HL-60/S4 treated with phorbol 12-myristate 13-acetate at 8.2 ng/mL for 4 days and 3 days (cell line): ENCODE measurements around the gene SUSD6.

Source experiments
- in situ Hi-C: fragments of 300-500 bp; cut with MboI; formaldehyde crosslinking; loops from 2 replicates; pipeline ENCODE4 v1.15.0; 2022; ENCODE audit warnings: low sequenced_read_pairs

SUSD6 gene, protein sequence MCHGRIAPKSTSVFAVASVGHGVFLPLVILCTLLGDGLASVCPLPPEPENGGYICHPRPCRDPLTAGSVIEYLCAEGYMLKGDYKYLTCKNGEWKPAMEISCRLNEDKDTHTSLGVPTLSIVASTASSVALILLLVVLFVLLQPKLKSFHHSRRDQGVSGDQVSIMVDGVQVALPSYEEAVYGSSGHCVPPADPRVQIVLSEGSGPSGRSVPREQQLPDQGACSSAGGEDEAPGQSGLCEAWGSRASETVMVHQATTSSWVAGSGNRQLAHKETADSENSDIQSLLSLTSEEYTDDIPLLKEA

DNA sequence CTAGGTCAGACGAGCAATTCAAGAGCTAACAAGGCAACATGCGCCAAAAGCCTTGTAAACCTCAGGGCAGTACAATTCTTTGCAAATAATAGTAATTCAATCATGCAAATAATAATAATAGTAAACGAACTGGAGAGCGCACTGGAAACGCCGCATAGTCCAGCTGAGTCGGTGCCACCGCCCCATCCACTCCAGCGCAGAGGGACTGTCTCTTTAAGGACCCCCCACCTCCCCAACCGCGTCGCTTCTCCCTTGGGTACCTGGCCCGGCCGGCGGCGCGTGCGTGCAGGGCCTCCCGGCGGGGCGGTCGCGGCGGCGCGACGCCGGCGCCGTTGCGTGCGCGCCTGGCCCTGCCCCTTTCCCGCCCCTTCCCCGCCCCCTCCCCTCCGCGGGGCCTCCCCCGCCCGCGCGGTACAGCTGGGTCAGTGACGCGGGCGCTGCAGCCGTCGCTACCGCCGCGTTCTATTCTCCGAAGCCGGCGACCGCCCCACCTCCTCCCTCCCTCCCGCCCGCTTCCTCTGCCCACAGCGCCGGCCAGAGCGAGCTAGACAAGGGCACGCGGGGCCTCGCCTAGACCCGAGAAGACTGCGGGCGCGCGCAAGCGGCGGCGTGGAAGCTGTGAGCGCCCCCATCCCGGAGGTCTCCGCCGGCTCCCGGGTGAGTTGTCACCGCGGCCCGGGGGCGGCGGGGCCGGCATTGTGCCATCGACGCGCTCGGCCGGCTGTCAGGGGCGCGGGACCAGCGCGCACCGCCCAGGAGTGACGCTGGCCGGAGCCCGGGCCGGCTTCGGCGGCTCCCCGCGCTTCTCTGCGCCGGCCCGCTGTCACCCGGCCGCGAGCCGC is at the start of gene SUSD6:
Gene SUSD6, plus strand, starts transcription at position 425 of the 842 bp plus-strand sequence. CDS start 46,997 bp downstream, outside the sequence.
- in situ Hi-C loops: loop anchor here (25.0 kb wide), 1 partner anchor 101 kb away; no protein-coding TSS in a partner anchor

DNA sequence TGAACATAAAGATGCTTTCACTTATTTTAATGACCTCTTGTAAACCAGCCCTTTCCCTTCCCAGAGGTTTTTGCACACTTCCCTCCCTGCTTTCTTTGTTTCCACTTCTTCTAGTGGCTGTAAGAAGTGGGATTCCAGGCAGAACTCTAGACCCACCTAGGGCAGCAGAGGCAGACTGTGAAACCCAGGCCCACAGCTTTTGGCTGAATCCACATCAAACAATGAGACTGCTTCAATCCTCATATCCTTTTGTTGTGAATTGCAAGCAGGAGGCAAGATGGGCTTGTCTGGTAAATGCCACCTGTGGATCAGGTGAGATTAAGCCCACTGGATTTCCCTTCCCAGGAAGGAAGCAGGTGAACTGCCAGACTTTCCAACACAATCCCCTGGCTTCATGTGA is 49.5 kb upstream of the SUSD6 start:
- in situ Hi-C loops: no loop called here

DNA sequence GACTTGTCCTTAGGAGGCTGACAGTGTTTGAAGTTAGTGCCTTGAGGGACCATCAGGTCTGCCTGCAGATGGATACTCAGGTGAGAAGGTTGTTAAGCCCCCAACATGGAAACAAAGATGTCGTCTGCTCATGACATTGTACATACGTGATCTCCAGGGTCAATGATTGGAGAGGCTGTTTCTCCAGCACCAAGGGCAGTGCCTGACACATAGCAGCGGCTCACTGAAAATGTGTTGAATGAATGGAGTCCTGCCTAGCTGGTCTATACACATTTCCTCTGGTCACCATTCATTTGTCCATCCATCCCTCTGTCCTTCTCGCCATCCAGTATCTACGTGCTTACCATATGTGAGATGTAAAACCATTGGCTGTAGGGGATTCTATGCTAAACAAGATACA is 43.8 kb upstream of the SUSD6 start:
- in situ Hi-C loops: no loop called here

DNA sequence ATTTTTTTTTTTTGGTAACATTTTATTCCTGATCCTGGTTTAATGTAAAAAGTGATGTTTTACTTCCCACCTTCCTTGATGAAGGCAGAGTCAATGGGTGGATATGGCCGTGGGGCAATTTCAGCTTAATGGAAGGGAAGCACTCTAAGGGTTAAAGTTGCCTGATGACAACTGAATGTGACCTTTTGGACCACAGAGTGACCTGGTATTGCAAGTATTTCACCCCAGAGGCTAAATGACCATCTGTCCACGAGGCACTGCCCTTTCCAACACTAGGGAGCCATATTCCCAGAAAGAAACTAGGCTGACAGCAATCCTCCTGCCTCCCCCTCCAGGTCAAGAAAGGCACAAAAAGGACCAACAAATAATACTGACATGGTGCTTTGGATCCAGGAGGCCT is 41.5 kb upstream of the SUSD6 start:
- in situ Hi-C loops: no loop called here

DNA sequence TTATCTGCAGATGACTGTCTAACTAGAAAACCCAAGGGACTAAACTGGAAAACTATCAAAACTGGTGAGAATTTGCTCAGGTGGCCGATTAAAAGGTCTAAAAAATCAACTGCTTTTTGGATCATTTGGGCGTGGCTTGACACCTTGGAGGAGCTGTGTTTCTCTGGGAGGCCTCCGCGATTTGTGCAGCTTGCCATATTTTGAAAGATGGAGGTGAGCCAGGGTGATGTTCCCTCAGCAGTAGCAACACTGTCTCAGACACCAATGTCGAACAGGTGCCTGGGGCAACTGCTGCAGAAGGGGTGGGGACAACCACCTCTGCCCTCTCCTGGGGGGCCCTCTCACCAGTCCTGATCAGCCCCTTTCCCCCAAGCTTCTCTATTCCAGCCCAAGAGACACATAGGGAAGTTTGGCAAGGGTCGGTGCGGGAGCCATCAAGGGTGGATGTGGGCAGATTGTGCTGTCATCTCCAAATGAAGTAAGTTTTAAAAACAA is 40.5 kb upstream of the SUSD6 start:
- in situ Hi-C loops: no loop called here

DNA sequence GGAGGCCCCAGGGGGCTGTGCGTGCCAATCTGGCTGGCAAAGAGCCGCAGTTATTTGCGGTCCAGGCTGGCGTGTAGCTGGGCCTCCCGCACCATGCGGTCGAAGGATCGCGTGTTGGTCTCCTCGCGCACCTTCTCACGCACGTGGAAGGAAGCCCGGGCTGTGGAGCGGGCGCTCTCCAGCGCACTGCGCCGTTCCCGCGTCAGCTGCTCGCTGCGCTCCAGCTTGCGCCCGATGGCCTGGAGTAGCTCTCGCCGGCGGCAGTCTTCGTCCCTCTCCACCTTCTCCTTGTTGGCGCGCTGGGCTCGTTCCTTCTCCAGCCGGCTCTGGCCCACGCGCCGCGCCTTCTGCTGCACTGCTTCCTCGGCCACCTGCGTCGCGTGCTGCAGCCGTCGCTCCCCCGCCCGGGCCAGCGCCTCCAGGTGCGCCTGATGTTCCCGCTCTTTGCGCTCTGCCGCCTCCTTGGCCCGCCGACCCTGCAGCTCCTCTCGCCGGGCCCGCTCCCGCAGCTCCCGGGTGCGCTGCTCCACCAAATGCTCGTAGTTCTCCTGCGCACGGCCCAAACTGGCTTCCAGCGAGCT is 39.9 kb upstream of the SUSD6 start:
- in situ Hi-C loops: no loop called here

DNA sequence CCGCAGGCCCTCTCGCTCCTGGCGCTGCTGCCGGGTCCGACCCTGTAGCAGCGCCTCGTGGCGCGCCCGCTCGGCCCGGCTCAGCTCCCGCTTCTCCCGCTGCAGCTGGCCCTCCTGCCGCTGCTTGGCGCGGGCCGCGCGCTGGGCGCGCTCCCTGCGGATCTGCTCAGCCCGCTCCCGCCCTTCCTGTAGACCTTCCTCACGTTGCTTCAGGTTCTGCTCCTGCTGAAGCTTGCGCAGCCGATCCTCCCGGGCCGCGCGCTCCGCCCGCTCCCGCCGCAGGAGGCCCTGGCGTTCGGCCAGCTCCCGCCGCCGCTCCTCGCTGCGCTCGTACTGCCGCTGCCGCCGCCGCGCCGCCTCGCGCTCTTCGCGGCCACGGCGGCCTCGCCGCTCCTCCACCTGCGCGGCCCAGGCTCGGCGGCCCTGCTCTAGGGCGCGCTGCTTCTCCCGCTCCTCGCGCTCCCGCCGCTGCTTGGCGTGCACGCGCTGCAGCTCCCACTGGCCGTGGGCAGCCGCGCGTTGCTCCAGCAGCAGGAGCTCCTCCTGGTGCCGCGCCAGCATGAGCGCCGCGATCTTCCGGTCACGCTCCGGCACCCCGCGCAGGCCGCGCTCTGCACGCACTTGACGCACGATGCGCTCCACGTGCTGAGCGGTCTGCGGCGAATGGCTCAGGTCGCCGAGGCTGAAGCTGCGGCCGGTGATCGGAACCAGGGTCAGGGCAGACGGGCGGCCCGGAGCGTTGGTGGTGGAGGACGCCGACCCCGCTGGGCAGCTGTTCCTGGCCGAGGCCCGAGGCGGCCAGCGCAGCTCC is 39.2 kb upstream of the SUSD6 start:
- in situ Hi-C loops: no loop called here

DNA sequence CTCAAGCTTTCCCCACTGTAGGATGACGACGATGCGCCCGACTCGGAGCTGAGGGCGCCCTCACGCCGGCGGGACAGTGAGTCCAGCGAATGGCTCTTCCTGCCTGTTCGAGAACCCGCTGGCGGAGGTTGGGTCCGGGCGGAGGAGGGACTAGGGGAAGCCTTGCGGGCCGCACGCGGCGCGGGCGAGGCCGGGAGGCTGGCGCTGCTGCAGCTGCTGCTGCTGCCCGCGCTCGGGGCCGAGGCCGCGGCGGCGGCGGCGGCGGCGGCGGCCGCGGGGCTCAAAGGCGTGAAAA is 38.6 kb upstream of the SUSD6 start:
- in situ Hi-C loops: no loop called here

DNA sequence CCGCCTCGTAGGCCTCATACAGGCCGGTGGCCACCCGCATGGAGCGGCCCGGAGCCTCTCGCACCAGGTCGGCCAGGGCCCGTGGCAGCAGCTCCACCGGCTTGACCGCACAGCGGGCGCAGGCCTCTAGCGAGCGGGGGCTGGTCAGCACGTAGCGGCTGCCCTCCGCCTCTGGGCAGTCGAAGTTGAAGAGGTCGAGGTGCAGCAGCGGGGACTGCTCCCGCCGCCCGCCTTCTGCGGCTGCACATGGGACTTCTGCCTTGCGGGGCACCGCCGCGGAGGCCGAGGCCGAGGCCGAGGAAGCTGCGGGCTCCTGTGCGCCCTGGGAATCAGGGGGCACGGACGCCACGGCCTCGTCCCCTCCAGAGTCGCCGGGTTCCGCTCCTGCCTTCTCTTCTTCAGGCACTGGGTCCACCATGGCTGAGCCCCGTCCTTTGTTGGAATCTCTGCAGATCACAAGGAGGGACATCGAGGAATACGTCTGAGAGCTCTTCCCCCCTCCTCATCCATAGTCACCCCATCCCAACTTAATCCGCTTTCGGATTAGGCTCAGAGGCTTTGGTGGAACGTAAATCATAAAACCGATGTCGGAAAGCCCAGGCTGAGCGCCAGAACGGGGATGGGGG is 38.1 kb upstream of the SUSD6 start:
- in situ Hi-C loops: no loop called here

DNA sequence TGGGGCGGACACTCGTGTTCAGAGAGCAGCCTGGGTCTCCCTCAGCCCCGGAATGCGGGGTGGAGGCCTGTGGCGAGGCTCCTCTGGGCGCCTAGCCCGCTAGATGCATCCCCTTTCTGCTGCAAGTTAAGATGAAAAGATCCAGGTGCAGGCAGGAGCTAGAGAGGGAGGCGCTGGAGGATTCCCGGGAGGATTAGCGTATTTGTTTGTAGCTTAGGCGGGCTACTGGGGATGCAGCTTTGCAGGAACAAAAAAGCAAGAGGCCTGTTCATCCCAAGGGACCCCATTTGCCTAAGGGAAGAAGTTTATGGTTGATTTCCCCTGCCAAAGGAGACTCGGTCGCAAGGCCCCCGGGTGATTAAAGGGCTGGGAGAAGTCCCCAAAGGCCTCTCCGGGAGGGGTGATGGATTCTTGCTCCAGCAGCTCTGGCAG is 37.5 kb upstream of the SUSD6 start:
- in situ Hi-C loops: no loop called here

DNA sequence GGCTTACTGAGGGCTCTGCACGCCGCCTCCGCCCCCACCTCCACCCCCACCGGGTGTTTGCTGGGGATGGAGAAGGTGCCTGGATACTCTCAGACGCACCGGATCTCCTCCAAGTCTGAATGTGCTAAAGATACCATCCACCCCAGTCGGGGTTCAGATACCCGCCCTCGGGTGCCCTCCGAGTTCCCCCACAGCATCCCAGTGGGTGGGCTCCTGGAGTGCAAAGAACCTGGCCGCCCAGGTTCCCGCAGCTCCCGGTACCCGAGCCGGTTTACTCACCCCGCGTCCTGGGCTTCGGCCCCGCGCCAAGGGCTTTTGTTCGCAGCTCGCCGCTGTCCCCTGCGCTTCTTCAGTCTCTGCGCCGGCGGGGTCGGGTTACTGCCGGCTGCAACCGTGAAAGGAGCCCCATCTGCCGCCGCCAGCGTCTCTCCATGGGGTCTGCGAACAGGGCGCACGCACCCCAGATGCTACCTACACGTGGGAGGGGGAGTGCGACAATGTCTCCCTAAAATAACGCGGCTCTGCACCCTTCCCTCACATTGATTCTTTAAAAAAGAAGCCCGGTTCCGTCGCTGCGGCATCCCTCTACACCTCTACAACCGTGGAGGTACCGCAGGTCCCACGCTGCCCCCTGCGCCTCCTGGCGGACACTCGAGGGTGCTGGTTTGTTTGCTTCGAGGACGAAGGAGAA is 37.0 kb upstream of the SUSD6 start, which contains the start of gene CCDC177:
Gene CCDC177, minus strand, starts transcription at position 609 of the 691 bp plus-strand sequence. CDS start 1,249 bp downstream, outside the sequence.
- in situ Hi-C loops: no loop called here

DNA sequence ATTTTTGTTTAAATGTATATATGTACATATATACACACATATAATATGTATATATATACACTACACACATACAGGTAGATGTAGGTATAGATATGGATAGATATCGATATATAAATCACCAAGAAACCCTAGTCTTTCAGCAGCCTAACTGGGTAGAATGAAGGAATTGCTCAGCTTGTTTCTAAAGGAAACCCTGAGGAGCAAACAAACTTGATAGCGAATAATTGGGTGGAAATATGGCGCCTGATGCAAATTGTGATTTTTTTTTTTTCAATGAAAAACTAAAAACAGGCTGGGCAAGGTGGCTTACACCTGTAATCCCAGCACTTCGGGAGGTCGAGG is 36.5 kb upstream of the SUSD6 start:
- in situ Hi-C loops: no loop called here

DNA sequence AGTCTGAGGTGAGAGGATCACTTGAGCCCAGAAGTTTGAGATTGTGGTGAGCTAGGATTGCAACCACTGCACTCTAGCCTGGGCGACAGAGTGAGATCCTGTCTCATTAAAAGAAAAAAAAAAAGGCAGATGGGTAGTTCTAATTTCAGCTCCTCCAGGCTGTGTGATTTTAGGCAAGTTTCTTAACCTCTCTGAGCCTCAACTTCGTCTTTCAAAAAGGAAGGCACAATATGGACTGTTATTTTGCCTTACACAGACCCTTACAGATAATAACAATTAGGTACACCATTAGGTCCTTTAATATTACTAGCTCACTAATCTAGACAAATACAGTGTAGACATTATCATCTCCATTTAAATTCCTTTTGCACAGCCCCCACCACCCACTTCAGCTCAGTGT is 31.9 kb upstream of the SUSD6 start:
- in situ Hi-C loops: no loop called here

DNA sequence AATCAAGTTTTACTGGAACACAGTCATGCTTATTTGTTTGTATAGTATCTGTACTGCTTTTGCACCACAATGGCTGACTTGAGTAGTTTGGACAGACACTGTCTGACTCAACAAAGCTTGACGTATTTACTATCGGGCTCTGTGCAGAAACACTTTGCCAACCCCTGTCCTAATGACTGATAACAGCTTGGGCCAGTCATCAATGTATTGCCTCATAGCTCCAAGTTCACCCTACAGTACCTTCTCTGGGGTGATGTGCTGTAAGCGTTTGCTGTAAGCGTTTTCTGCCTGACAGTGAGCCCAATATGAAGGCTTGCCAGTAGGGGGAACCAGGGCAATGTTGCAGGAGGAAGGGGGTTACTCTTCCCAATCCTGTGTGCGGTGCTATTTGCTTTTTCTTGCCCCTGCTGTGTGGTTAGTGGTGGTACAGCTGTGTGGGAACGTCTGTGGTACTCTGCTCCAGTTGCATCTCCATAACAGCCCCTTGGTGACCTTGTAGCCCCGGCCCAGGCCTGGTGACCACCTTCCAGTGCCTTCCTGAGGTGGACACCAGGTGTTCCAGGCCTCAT is 31.3 kb upstream of the SUSD6 start:
- in situ Hi-C loops: no loop called here

DNA sequence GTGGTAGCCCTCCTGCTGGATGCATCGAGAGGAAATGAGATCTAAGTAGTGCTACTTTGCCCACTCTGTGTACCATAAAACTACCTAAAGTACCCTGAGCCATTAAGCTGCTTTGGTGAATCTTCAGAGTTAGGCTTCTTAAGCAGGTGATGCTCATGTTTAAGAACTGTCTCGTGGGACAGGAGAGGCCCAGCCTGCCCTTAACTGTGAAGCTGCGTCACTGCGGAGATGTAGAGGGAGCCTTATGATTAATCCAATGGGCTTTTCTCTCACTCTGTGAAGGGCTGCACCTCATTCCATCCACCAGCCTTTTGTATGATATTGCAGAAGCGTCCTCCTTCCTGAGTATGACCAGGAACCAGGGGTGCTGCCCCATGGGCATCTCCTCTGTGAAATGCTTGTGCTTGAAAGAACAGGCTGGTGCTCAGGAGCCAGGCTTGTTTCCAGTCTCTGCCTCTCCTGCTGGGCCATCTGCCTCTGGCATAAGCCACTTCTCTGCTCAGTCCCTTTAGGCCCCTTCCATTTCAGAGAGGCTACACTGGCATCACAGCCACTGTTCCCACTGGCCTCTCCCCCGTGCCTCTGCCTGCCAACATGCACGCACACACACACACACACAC is 30.0 kb upstream of the SUSD6 start:
- in situ Hi-C loops: no loop called here

DNA sequence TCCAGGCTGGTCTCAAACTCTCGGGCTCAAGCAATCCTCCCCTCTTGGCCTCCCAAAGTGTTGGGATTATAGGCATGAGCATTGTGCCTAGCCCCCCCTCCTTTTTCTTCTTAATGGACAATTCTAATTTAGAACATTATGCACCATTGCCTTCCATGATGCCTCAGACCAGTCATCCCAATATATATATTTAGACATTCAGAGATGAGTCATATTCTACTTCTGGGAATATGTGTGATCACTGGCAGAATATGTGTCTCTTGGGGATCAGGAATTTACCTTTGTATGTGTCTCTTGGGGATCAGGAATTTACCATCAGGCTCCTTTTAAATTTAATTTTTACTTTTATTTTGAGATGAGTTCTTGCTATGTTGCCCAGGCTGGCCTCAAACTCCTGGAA is 29.2 kb upstream of the SUSD6 start:
- in situ Hi-C loops: no loop called here

DNA sequence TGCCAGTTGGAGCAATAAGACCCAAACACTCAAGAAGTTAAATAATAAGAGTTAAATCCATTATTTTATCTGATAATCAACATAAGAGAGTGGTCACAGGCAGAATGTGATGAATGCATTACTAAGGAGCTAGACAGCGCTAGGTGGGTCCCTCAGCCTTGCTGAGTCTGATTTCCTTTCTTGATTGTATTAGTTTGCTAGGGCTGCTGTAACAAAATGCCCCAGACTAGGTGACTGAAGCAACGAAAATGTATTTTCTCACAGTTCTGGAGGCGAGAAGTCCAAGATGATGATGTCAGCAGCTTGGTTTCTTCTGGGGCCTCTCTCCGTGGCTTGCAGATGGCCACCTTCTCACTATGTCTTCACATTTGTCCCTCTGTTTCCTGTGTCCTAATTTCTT is 28.6 kb upstream of the SUSD6 start:
- in situ Hi-C loops: no loop called here

DNA sequence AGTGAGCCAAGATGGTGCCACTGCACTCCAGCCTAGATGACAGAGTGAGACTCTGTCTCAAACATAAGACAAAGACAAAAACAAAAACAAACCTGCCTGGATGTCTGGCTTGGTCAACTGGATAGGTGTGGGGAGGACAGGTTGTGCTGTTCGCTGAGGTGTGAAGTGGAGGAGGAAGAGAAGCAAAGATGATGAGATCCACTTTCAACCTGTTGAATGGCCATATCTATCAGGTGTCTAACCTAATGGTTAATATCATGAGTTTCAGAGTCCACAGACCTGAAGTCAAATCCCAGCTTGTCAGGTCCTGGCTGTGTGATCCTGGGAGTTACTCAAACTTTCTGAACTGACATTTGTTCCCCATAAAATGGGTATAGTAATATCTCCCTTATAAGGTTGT is 27.0 kb upstream of the SUSD6 start:
- in situ Hi-C loops: no loop called here

DNA sequence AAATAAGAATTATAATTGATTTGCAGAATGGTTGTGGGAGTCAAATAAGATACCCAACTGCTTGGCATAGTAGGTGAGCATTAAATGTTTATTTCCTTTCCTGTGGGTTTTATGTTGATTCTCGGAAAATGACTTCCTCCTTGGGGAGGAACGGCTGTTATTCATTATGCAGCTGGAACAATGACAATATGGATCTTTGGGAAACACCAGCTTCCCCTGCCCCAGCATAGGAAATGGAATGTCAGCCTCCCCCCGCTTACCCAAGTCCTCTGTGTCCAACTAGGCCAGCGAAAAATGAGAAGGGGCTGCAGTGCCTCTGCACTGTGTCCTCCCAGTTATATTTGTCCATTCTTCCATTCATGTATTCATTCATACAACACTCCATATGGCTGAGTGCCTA is 25.0 kb upstream of the SUSD6 start:
- in situ Hi-C loops: no loop called here
